ENCODE data around the gene SLFN5.
"Not testable (repeated sequence)": the region's sequence is repeated elsewhere in the genome, so short reads cannot be mapped to it uniquely, and the experiment has no call there.

The SLFN5 gene

GRCh38 chr17:35242158-35242804, 591 bp upstream of the SLFN5 start:
- peak; percentile 46 for DNase-seq (ENCODE audit: low read depth)

GRCh38 chr17:35243561-35244340, 879 bp downstream of the SLFN5 start:
- peak; percentile 76 for DNase-seq (ENCODE audit: low read depth)

- peak; percentile 91 for DNase-seq (ENCODE audit: low read depth)
Observed at GRCh38 chr17:35244341-35245195, 1.7 kb downstream of the SLFN5 start.

- peak; percentile 96 for DNase-seq (ENCODE audit: low read depth)
Observed at GRCh38 chr17:35245196-35245486, 2.3 kb downstream of the SLFN5 start.

GRCh38 chr17:35252651-35253050, 9.8 kb downstream of the SLFN5 start:
- no peak for DNase-seq (ENCODE audit: low read depth)

- DNase-seq (ENCODE audit: low read depth), result peak; percentile 96
Observed at GRCh38 chr17:35254107-35254773, 11.4 kb downstream of the SLFN5 start.

GRCh38 chr17:35255316-35255715, 12.4 kb downstream of the SLFN5 start:
- no peak for DNase-seq (ENCODE audit: low read depth)

- no peak for DNase-seq (ENCODE audit: low read depth)
Observed at GRCh38 chr17:35256629-35257028, 13.8 kb downstream of the SLFN5 start.

GRCh38 chr17:35257208-35257659, 14.4 kb downstream of the SLFN5 start:
- DNase-seq (ENCODE audit: low read depth), result peak; percentile 60

- no peak for DNase-seq (ENCODE audit: low read depth)
Observed at GRCh38 chr17:35259001-35259400, 16.1 kb downstream of the SLFN5 start.

- no peak for DNase-seq (ENCODE audit: low read depth)
Observed at GRCh38 chr17:35265071-35265470, 22.2 kb downstream of the SLFN5 start.

- DNase-seq (ENCODE audit: low read depth), result no peak
Observed at GRCh38 chr17:35265566-35266141, 22.8 kb downstream of the SLFN5 start.

- DNase-seq (ENCODE audit: low read depth), result not testable (repeated sequence)
Observed at GRCh38 chr17:35274167-35275066, 31.5 kb downstream of the SLFN5 start.

- not testable (repeated sequence) for DNase-seq (ENCODE audit: low read depth)
Observed at GRCh38 chr17:35278454-35278853, 35.6 kb downstream of the SLFN5 start.

- DNase-seq (ENCODE audit: low read depth), result not testable (repeated sequence)
Observed at GRCh38 chr17:35278876-35279275, 36.0 kb downstream of the SLFN5 start.

- DNase-seq (ENCODE audit: low read depth), result no peak
Observed at GRCh38 chr17:35283767-35284166, 40.9 kb downstream of the SLFN5 start.

GRCh38 chr17:35284955-35285354, 42.1 kb downstream of the SLFN5 start:
- no peak for DNase-seq (ENCODE audit: low read depth)

- DNase-seq (ENCODE audit: low read depth), result peak; percentile 42
Observed at GRCh38 chr17:35286120-35286781, 43.4 kb downstream of the SLFN5 start.

- no peak for DNase-seq (ENCODE audit: low read depth)
Observed at GRCh38 chr17:35287286-35287811, 44.5 kb downstream of the SLFN5 start.

GRCh38 chr17:35289222-35289621, 46.4 kb downstream of the SLFN5 start:
- no peak for DNase-seq (ENCODE audit: low read depth)

Measured in iris pigment epithelial cell (primary cell).